Measurements from ENCODE around the gene DIAPH2. TPM values are rescaled to one million over a fixed set of nuclear protein-coding genes. Genes with fewer than 3 reads are reported as not detected.

DIAPH2 gene
- total RNA-seq, 1 experiment from 2014 or later: 15.9 TPM

DNA sequence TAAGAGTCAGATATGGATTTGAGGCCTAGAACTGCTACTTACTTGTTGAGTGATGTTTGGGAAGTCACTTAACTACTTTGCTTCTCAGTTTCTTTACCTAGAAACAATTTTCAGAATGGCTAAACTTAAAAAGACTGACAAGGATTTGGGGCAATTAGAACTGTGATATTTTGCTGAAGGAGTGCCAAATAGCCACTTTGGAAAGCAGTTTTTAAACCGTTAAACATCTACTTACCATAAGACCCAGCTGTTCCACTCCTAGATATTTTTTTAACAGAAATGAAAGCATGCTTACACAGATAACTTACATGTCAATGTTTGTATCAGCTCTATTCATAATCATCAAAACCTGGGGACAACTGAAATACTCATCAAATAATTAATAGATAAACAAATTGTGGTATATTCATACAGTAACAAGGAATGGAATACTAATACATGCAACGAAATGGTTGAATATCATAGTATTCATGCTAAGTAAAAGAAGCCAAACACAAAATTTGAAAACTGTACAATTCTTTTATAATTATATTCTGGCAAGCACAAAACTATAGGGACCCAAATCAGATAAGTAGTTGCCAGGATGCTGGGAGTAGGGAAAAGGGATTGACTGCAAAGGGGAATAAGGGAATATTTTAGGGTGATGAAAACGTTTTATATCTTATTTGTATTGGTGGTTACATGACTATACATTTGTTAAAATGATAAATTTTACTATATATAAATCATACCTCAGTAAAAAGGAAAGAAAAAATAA is 223.1 kb downstream of the DIAPH2 start (continued):
- TF ChIP-seq, protein P1, sequence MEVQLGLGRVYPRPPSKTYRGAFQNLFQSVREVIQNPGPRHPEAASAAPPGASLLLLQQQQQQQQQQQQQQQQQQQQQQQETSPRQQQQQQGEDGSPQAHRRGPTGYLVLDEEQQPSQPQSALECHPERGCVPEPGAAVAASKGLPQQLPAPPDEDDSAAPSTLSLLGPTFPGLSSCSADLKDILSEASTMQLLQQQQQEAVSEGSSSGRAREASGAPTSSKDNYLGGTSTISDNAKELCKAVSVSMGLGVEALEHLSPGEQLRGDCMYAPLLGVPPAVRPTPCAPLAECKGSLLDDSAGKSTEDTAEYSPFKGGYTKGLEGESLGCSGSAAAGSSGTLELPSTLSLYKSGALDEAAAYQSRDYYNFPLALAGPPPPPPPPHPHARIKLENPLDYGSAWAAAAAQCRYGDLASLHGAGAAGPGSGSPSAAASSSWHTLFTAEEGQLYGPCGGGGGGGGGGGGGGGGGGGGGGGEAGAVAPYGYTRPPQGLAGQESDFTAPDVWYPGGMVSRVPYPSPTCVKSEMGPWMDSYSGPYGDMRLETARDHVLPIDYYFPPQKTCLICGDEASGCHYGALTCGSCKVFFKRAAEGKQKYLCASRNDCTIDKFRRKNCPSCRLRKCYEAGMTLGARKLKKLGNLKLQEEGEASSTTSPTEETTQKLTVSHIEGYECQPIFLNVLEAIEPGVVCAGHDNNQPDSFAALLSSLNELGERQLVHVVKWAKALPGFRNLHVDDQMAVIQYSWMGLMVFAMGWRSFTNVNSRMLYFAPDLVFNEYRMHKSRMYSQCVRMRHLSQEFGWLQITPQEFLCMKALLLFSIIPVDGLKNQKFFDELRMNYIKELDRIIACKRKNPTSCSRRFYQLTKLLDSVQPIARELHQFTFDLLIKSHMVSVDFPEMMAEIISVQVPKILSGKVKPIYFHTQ (CRISPR knock-in tag; IDR thresholded peaks at IDR 0.05): no peak

DNA sequence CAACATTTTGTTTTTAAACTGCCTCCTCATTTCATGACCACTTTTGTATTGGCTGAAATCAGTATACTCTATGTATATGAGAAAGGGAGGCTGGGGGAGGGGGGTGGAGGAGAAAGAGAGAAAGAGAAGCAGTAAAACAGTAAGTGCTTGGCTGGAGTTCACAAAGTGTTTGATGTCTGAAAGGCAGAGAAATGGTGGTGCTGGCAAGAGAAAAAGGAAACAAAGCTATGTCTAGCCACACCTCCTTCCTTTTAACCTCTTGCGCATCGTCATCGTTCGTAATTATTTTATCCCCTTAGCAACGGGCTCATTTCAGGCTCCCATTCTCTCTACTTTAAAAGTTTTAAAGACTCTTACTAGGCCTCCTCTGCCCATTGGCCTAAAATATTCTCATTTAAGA is 224.6 kb downstream of the DIAPH2 start:
- ATAC-seq (no peak), DNase-seq (ENCODE audit: low spot score) (no peak)
- Mint-ChIP-seq H3K36me3 (no peaks in the 10 kb centered on the region), H3K27ac (no peak overlapping the region), H3K27me3 (ENCODE audit: low read depth) (no peaks in the 10 kb centered on the region), H3K4me1 (no peaks in the 10 kb centered on the region), H3K9me3 (no peaks in the 10 kb centered on the region), H3K4me3 (no peak overlapping the region)
- ChIA-PET POLR2A (no interaction called here), CTCF (no interaction called here)
- TF ChIP-seq FOXP1 (CRISPR knock-in tag; IDR thresholded peaks at IDR 0.05; ENCODE audit: borderline replicate concordance) (no peak), ZNF121 (CRISPR knock-in tag; IDR thresholded peaks at IDR 0.05) (no peak), TP53 (CRISPR knock-in tag; IDR thresholded peaks at IDR 0.05) (no peak), SP1 (CRISPR knock-in tag; conservative IDR thresholded peaks at IDR 0.05) (no peak), FOXJ3 (CRISPR knock-in tag; IDR thresholded peaks at IDR 0.05; ENCODE audit: borderline replicate concordance) (no peak), ZNF416 (CRISPR knock-in tag; IDR thresholded peaks at IDR 0.05) (no peak), NFE2L1 (CRISPR knock-in tag; IDR thresholded peaks at IDR 0.05) (no peak), TEAD4 (CRISPR knock-in tag; IDR thresholded peaks at IDR 0.05) (no peak)
- TF ChIP-seq, protein P2, sequence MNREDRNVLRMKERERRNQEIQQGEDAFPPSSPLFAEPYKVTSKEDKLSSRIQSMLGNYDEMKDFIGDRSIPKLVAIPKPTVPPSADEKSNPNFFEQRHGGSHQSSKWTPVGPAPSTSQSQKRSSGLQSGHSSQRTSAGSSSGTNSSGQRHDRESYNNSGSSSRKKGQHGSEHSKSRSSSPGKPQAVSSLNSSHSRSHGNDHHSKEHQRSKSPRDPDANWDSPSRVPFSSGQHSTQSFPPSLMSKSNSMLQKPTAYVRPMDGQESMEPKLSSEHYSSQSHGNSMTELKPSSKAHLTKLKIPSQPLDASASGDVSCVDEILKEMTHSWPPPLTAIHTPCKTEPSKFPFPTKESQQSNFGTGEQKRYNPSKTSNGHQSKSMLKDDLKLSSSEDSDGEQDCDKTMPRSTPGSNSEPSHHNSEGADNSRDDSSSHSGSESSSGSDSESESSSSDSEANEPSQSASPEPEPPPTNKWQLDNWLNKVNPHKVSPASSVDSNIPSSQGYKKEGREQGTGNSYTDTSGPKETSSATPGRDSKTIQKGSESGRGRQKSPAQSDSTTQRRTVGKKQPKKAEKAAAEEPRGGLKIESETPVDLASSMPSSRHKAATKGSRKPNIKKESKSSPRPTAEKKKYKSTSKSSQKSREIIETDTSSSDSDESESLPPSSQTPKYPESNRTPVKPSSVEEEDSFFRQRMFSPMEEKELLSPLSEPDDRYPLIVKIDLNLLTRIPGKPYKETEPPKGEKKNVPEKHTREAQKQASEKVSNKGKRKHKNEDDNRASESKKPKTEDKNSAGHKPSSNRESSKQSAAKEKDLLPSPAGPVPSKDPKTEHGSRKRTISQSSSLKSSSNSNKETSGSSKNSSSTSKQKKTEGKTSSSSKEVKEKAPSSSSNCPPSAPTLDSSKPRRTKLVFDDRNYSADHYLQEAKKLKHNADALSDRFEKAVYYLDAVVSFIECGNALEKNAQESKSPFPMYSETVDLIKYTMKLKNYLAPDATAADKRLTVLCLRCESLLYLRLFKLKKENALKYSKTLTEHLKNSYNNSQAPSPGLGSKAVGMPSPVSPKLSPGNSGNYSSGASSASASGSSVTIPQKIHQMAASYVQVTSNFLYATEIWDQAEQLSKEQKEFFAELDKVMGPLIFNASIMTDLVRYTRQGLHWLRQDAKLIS (CRISPR knock-in tag; IDR thresholded peaks at IDR 0.05; ENCODE audit: borderline replicate concordance): no peak
- TF ChIP-seq, protein P3, sequence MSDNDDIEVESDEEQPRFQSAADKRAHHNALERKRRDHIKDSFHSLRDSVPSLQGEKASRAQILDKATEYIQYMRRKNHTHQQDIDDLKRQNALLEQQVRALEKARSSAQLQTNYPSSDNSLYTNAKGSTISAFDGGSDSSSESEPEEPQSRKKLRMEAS (CRISPR knock-in tag; IDR thresholded peaks at IDR 0.05): no peak
- TF ChIP-seq, protein P4, sequence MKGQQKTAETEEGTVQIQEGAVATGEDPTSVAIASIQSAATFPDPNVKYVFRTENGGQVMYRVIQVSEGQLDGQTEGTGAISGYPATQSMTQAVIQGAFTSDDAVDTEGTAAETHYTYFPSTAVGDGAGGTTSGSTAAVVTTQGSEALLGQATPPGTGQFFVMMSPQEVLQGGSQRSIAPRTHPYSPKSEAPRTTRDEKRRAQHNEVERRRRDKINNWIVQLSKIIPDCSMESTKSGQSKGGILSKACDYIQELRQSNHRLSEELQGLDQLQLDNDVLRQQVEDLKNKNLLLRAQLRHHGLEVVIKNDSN (CRISPR knock-in tag; IDR thresholded peaks at IDR 0.05): no peak
- TF ChIP-seq, protein P5, sequence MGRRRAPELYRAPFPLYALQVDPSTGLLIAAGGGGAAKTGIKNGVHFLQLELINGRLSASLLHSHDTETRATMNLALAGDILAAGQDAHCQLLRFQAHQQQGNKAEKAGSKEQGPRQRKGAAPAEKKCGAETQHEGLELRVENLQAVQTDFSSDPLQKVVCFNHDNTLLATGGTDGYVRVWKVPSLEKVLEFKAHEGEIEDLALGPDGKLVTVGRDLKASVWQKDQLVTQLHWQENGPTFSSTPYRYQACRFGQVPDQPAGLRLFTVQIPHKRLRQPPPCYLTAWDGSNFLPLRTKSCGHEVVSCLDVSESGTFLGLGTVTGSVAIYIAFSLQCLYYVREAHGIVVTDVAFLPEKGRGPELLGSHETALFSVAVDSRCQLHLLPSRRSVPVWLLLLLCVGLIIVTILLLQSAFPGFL (CRISPR knock-in tag; IDR thresholded peaks at IDR 0.05; ENCODE audit: borderline replicate concordance): no peak
- TF ChIP-seq, protein P6, sequence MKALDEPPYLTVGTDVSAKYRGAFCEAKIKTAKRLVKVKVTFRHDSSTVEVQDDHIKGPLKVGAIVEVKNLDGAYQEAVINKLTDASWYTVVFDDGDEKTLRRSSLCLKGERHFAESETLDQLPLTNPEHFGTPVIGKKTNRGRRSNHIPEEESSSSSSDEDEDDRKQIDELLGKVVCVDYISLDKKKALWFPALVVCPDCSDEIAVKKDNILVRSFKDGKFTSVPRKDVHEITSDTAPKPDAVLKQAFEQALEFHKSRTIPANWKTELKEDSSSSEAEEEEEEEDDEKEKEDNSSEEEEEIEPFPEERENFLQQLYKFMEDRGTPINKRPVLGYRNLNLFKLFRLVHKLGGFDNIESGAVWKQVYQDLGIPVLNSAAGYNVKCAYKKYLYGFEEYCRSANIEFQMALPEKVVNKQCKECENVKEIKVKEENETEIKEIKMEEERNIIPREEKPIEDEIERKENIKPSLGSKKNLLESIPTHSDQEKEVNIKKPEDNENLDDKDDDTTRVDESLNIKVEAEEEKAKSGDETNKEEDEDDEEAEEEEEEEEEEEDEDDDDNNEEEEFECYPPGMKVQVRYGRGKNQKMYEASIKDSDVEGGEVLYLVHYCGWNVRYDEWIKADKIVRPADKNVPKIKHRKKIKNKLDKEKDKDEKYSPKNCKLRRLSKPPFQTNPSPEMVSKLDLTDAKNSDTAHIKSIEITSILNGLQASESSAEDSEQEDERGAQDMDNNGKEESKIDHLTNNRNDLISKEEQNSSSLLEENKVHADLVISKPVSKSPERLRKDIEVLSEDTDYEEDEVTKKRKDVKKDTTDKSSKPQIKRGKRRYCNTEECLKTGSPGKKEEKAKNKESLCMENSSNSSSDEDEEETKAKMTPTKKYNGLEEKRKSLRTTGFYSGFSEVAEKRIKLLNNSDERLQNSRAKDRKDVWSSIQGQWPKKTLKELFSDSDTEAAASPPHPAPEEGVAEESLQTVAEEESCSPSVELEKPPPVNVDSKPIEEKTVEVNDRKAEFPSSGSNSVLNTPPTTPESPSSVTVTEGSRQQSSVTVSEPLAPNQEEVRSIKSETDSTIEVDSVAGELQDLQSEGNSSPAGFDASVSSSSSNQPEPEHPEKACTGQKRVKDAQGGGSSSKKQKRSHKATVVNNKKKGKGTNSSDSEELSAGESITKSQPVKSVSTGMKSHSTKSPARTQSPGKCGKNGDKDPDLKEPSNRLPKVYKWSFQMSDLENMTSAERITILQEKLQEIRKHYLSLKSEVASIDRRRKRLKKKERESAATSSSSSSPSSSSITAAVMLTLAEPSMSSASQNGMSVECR (CRISPR knock-in tag; IDR thresholded peaks at IDR 0.05; ENCODE audit: borderline replicate concordance): no peak
- TF ChIP-seq, protein P7, sequence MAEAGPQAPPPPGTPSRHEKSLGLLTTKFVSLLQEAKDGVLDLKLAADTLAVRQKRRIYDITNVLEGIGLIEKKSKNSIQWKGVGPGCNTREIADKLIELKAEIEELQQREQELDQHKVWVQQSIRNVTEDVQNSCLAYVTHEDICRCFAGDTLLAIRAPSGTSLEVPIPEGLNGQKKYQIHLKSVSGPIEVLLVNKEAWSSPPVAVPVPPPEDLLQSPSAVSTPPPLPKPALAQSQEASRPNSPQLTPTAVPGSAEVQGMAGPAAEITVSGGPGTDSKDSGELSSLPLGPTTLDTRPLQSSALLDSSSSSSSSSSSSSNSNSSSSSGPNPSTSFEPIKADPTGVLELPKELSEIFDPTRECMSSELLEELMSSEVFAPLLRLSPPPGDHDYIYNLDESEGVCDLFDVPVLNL (CRISPR knock-in tag; IDR thresholded peaks at IDR 0.05; ENCODE audit: borderline replicate concordance, low read depth): no peak
- TF ChIP-seq, protein P8, sequence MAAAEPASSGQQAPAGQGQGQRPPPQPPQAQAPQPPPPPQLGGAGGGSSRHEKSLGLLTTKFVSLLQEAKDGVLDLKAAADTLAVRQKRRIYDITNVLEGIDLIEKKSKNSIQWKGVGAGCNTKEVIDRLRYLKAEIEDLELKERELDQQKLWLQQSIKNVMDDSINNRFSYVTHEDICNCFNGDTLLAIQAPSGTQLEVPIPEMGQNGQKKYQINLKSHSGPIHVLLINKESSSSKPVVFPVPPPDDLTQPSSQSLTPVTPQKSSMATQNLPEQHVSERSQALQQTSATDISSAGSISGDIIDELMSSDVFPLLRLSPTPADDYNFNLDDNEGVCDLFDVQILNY (CRISPR knock-in tag; IDR thresholded peaks at IDR 0.05): no peak
- TF ChIP-seq, protein P9, sequence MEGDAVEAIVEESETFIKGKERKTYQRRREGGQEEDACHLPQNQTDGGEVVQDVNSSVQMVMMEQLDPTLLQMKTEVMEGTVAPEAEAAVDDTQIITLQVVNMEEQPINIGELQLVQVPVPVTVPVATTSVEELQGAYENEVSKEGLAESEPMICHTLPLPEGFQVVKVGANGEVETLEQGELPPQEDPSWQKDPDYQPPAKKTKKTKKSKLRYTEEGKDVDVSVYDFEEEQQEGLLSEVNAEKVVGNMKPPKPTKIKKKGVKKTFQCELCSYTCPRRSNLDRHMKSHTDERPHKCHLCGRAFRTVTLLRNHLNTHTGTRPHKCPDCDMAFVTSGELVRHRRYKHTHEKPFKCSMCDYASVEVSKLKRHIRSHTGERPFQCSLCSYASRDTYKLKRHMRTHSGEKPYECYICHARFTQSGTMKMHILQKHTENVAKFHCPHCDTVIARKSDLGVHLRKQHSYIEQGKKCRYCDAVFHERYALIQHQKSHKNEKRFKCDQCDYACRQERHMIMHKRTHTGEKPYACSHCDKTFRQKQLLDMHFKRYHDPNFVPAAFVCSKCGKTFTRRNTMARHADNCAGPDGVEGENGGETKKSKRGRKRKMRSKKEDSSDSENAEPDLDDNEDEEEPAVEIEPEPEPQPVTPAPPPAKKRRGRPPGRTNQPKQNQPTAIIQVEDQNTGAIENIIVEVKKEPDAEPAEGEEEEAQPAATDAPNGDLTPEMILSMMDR (IDR thresholded peaks at IDR 0.05): no peak
